Stimulated activated naive B cell treated with anti-CD40 and anti-IgM and Interleukin-4, amounts not matched to agents 10 μg/mL and 1 μg/mL and 100 μg/mL, for 72 hours (primary cell): ENCODE results near the gene KIAA1217.

Experiments used
- ATAC-seq, 2 donors: fragments of 150-1000 bp; cut with Tn5 transposase; replicated peaks; 2 replicates each; pipeline ENCODE4 v1.10.0; 2021; ENCODE audit warnings: moderate library complexity in 1 of 2
- DNase-seq: peaks from one replicate; pipeline ENCODE4 v3.0.0; 2021
- H3K27ac Mint-ChIP-seq: one replicate; pipeline ENCODE4 v1.8.0; 2022; ENCODE audit warnings: mild to moderate bottlenecking, mixed read lengths
- H3K27me3 Mint-ChIP-seq, 2 donors: one replicate each; pipeline ENCODE4 v1.8.0; 2022; ENCODE audit warnings: mixed read lengths in 2 of 2
- H3K36me3 Mint-ChIP-seq, 2 donors: one replicate each; pipeline ENCODE4 v1.8.0; 2022; ENCODE audit warnings: mixed read lengths in 2 of 2, mild to moderate bottlenecking in 1 of 2
- H3K4me1 Mint-ChIP-seq, 2 donors: one replicate each; pipeline ENCODE4 v1.8.0; 2022; ENCODE audit warnings: mixed read lengths in 2 of 2, mild to moderate bottlenecking in 1 of 2
- H3K4me3 Mint-ChIP-seq, 2 donors: one replicate each; pipeline ENCODE4 v1.8.0; 2022; ENCODE audit warnings: mild to moderate bottlenecking in 2 of 2, mixed read lengths in 2 of 2, moderate library complexity in 1 of 2
- H3K9me3 Mint-ChIP-seq, 2 donors: one replicate each; pipeline ENCODE4 v1.8.0; 2022; ENCODE audit warnings: mixed read lengths in 2 of 2, mild to moderate bottlenecking in 1 of 2

The KIAA1217 gene

DNA sequence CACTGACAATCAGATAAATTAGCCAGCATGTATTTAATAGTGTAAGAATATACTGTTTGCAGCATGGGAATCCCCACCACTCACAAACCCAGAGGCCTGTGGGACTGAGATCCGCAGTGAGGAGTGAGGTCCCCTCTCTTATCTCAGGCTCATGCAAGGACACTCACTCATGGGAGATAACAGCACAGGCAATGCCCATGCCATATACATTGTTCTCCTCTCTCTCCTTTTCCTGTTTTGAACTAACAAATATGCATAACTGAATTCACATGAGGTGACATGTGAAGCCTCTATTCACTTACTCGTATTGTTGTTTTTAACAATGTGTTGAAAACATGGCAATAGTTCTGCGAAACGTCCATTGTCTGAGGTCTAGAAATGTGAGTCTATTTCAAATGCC is 284.2 kb downstream of the KIAA1217 start:
- Mint-ChIP-seq H3K4me1 (no peaks in the 10 kb centered on the region), H3K27me3 (peaks cover 2 to 4% of the 10 kb centered on the region in 2 donors), H3K4me3 (no peak overlapping the region), H3K36me3 (no peaks in the 10 kb centered on the region), H3K9me3 (peaks cover 0 to 2% of the 10 kb centered on the region in 2 donors), H3K27ac (no peak overlapping the region)
- ATAC-seq (no peak), DNase-seq (no peak)

DNA sequence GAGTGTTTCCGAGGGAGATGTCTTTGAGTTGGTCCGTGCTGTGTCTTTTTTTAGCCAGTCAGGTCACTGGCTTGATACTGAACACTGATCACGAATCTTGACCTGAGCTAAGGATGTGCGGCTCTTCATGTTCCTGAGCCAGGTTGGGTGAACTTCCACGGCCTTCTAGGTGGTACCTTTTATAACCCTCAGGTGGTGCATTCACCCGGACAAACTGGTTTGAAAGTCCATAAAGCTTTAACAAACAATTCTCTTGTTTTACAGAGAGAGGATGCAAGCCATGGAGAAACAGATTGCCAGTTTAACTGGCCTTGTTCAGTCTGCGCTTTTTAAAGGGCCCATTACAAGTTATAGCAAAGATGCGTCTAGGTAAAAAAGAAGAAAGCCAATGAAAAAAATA is 285.3 kb downstream of the KIAA1217 start:
- no peaks in the 10 kb centered on the region for H3K36me3 Mint-ChIP-seq
- no peak for ATAC-seq
- H3K27me3 Mint-ChIP-seq = peaks cover 0 to 4% of the 10 kb centered on the region in 2 donors
- H3K9me3 Mint-ChIP-seq = peaks cover 0 to 2% of the 10 kb centered on the region in 2 donors
- H3K4me1 Mint-ChIP-seq = no peaks in the 10 kb centered on the region
- no peak for DNase-seq
- no peak overlapping the region for H3K27ac Mint-ChIP-seq
- H3K4me3 Mint-ChIP-seq = no peak overlapping the region

- no peak overlapping the region for H3K4me3 Mint-ChIP-seq
- no peaks in the 10 kb centered on the region for H3K4me1 Mint-ChIP-seq
- DNase-seq = no peak
- no peak for ATAC-seq
- peaks cover 0 to 4% of the 10 kb centered on the region in 2 donors for H3K27me3 Mint-ChIP-seq
- no peak overlapping the region for H3K27ac Mint-ChIP-seq
- H3K36me3 Mint-ChIP-seq = no peaks in the 10 kb centered on the region
- peaks cover 0 to 2% of the 10 kb centered on the region in 2 donors for H3K9me3 Mint-ChIP-seq
Measured at GRCh38 chr10:24494777-24495176, 285.8 kb downstream of the KIAA1217 start.

DNA sequence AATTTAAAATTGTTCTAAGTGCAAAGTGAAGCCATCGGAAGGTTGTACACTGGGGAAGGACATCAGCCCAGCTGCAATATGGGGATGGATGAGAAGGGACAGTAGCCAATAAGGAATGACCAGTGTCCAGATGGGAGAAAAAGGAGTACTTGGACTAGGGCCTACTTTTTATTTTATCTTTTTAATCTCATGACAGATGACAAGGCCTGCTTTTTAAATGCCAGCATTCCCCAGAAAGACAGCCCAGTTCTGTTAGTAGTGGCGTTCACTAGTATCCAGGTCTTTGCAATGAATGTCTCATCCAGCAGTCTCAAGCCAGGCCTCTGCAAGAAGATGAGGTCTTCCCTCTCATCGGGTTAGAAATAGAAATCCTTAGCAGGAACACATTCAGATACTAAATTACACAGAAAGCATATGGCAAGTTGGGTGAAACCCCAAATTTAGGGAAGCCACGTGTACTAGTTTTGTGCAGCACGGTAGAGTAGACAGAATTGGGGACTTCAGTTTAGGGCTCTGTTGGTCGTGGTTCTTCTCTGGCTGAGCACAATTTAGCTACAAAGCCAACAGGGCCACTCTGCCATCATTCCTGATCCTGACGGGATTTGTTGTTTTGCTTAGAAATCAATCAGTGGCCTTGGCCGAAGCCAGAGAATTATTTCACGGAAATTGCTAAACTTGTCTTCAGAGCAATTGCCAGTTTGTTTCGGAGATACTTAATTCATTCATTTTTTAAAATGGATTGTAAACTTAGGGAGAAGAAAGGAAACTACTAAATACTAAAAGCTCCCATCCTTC is 286.9 kb downstream of the KIAA1217 start:
- ATAC-seq (no peak), DNase-seq (no peak)
- Mint-ChIP-seq H3K36me3 (no peaks in the 10 kb centered on the region), H3K4me1 (no peaks in the 10 kb centered on the region), H3K9me3 (peaks cover 0 to 2% of the 10 kb centered on the region in 2 donors), H3K27me3 (peaks cover 0 to 4% of the 10 kb centered on the region in 2 donors), H3K4me3 (no peak overlapping the region), H3K27ac (no peak overlapping the region)

- DNase-seq (no peak), ATAC-seq (no peak)
Measured at GRCh38 chr10:24496906-24497305, 288.0 kb downstream of the KIAA1217 start.

GRCh38 chr10:24501056-24501711 is 292.2 kb downstream of the KIAA1217 start:
- H3K4me1 Mint-ChIP-seq = no peaks in the 10 kb centered on the region
- no peak overlapping the region for H3K4me3 Mint-ChIP-seq
- H3K27ac Mint-ChIP-seq = no peak overlapping the region
- no peak for DNase-seq
- ATAC-seq = no peak
- no peaks in the 10 kb centered on the region for H3K9me3 Mint-ChIP-seq
- H3K36me3 Mint-ChIP-seq = no peaks in the 10 kb centered on the region
- H3K27me3 Mint-ChIP-seq = peaks cover 0 to 3% of the 10 kb centered on the region in 2 donors

More at GRCh38 chr10:24496906-24497305, 288.0 kb downstream of the KIAA1217 start:
- no peak overlapping the region for H3K27ac Mint-ChIP-seq
- peaks cover 0 to 4% of the 10 kb centered on the region in 2 donors for H3K27me3 Mint-ChIP-seq
- no peak overlapping the region for H3K4me3 Mint-ChIP-seq
- H3K4me1 Mint-ChIP-seq = no peaks in the 10 kb centered on the region
- H3K36me3 Mint-ChIP-seq = no peaks in the 10 kb centered on the region
- peaks cover 0 to 2% of the 10 kb centered on the region in 2 donors for H3K9me3 Mint-ChIP-seq

DNA sequence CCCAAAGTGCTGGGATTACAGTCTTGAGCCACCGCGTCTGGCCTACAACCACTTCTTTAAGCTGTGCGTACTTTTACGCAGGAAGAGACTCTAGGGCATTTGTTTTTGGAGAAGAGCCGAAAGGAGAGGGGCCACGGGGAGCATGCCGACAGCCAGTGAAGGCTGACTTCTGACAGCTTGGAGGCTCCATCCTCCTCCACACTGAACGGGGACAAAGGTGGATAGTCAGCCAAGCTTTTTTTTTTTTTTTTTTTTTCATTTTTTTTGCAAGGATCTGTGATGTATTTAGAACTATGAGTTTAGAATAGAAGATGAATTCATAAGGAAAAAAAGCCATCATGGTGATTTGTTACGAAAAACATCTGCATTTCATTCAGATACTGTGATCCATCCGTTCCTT is 293.1 kb downstream of the KIAA1217 start:
- peaks cover 0 to 3% of the 10 kb centered on the region in 2 donors for H3K27me3 Mint-ChIP-seq
- no peak overlapping the region for H3K4me3 Mint-ChIP-seq
- ATAC-seq (no peak), DNase-seq (no peak)
- H3K27ac Mint-ChIP-seq = no peak overlapping the region
- H3K36me3 Mint-ChIP-seq = no peaks in the 10 kb centered on the region
- no peaks in the 10 kb centered on the region for H3K4me1 Mint-ChIP-seq
- peaks cover 3 to 4% of the 10 kb centered on the region in 2 donors for H3K9me3 Mint-ChIP-seq

GRCh38 chr10:24502801-24503460 is 294.0 kb downstream of the KIAA1217 start:
- Mint-ChIP-seq H3K4me1 (no peaks in the 10 kb centered on the region), H3K4me3 (no peak overlapping the region), H3K27me3 (peaks cover 0 to 3% of the 10 kb centered on the region in 2 donors), H3K36me3 (no peaks in the 10 kb centered on the region), H3K27ac (no peak overlapping the region), H3K9me3 (peaks cover 4% of the 10 kb centered on the region in 2 donors)
- ATAC-seq (no peak), DNase-seq (no peak)

GRCh38 chr10:24503461-24504320 is 294.8 kb downstream of the KIAA1217 start:
- peak; percentile 52 to 67 for ATAC-seq
- no peak overlapping the region for H3K4me3 Mint-ChIP-seq

DNA sequence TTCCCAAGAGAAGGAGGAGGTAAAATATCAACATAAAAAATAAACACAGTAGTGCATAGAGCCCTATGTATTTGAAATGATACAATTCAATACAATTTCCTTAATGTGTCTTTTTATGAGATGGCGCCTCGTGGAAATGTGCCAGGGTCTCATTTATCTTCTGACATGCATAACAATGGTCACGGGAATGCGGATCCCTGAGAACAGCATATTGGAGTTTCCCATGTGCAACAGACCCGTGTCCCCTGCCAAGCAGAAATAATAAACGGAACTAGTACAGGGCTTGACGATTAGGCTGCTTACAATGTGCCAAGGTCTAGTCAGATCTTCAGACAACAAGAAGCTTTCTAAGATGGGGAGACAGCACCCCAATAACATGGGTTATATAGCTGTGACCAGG is 296.8 kb downstream of the KIAA1217 start:
- DNase-seq (no peak), ATAC-seq (no peak)
- no peaks in the 10 kb centered on the region for H3K36me3 Mint-ChIP-seq
- H3K4me1 Mint-ChIP-seq = no peaks in the 10 kb centered on the region
- H3K9me3 Mint-ChIP-seq = peaks cover 4% of the 10 kb centered on the region in 2 donors
- H3K27ac Mint-ChIP-seq = no peak overlapping the region
- peaks cover 0 to 3% of the 10 kb centered on the region in 2 donors for H3K27me3 Mint-ChIP-seq
- no peak overlapping the region for H3K4me3 Mint-ChIP-seq

More at GRCh38 chr10:24503461-24504320, 294.8 kb downstream of the KIAA1217 start:
- no peaks in the 10 kb centered on the region for H3K36me3 Mint-ChIP-seq
- H3K27me3 Mint-ChIP-seq = peaks cover 0 to 3% of the 10 kb centered on the region in 2 donors
- H3K9me3 Mint-ChIP-seq = peaks cover 4% of the 10 kb centered on the region in 2 donors
- DNase-seq = peak; percentile 6
- no peak overlapping the region for H3K27ac Mint-ChIP-seq
- H3K4me1 Mint-ChIP-seq = no peaks in the 10 kb centered on the region

DNA sequence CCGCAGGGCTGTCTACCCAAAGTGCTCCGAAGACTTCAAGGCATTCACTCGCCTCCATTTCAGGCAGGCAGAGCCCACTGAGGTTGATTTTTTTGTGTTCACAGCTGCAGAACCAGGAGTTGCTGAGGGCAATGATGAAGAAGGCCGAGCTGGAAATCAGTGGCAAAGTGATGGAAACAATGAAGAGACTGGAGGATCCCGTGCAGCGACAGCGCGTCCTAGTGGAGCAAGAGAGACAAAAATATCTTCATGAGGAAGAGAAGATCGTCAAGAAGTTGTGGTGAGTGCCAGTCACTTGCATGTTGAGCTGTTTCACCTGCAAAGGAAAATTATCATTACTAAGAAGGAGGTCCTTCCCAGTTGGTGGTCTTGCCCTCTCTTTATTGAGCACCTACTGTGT is 304.2 kb downstream of the KIAA1217 start:
- H3K4me1 Mint-ChIP-seq = no peaks in the 10 kb centered on the region

GRCh38 chr10:24515481-24515880 is 306.5 kb downstream of the KIAA1217 start:
- Mint-ChIP-seq H3K4me1 (peaks cover 0 to 7% of the 10 kb centered on the region in 2 donors), H3K4me3 (no peak overlapping the region), H3K27ac (no peak overlapping the region), H3K27me3 (peaks cover 15 to 16% of the 10 kb centered on the region in 2 donors), H3K36me3 (no peaks in the 10 kb centered on the region), H3K9me3 (no peaks in the 10 kb centered on the region)
- no peak for ATAC-seq
- DNase-seq = no peak

More for the DNA sequence above, 304.2 kb downstream of the KIAA1217 start:
- Mint-ChIP-seq H3K27me3 (no peaks in the 10 kb centered on the region), H3K36me3 (no peaks in the 10 kb centered on the region), H3K4me3 (no peak overlapping the region), H3K27ac (no peak overlapping the region), H3K9me3 (no peaks in the 10 kb centered on the region)
- ATAC-seq (no peak), DNase-seq (no peak)

DNA sequence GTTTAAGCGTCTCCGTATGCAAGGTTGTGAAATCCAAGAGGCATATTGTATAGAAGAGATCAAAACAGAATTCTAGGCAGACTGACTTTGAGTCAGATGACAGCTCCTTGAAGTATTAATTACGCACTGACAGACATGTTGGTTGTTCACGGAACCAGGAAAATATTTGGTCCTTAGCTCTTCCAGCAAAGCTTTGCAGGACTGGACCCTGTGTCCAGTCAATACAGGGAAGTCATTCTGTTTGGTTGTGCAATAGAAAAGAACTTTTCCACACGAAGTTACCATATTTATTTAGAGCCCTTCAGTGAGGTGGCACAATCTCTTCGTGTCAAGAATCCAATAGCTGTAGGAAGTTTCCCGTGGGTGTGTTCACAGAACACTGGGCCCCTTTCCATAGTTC is 309.5 kb downstream of the KIAA1217 start:
- no peak overlapping the region for H3K27ac Mint-ChIP-seq
- ATAC-seq (no peak), DNase-seq (no peak)
- no peaks in the 10 kb centered on the region for H3K9me3 Mint-ChIP-seq
- peaks cover 15 to 16% of the 10 kb centered on the region in 2 donors for H3K27me3 Mint-ChIP-seq
- no peak overlapping the region for H3K4me3 Mint-ChIP-seq
- H3K36me3 Mint-ChIP-seq = no peaks in the 10 kb centered on the region
- peaks cover 0 to 7% of the 10 kb centered on the region in 2 donors for H3K4me1 Mint-ChIP-seq
